ENCODE data around the gene TMEM89. TPM values are rescaled to one million over a fixed set of nuclear protein-coding genes. Genes with fewer than 3 reads are reported as not detected.

TMEM89 gene
- polyA plus RNA-seq, 3 donors, result 0.21 TPM; not detected in 2

- Histone ChIP-seq H3K9ac (ENCODE audit: insufficient read depth, low read length, poor library complexity, severe bottlenecking) (no peak overlapping the region), H3K4me1 (ENCODE audit: control insufficient read depth in 1 of 2, insufficient read depth in 2 of 2, low read length in 2 of 2) (peaks cover 6 to 14% of the 10 kb centered on the region in 2 donors), H2AFZ (ENCODE audit: insufficient read depth, low read depth, low read length, poor library complexity, severe bottlenecking) (no peak overlapping the region), H3K9me3 (replicated peaks in 1 of 2; ENCODE audit: control insufficient read depth in 1 of 2, insufficient read depth in 1 of 2, low read length in 2 of 2) (no peaks in the 10 kb centered on the region), H3K4me3 (replicated peaks in 1 of 3; ENCODE audit: low read depth in 2 of 3, low read length in 3 of 3) (no peak overlapping the region), H4K20me1 (ENCODE audit: insufficient read depth, low read length) (peaks cover 32% of the 10 kb centered on the region), H3K27ac (ENCODE audit: low read depth in 1 of 2, low read length in 2 of 2) (no peak overlapping the region), H3K79me2 (ENCODE audit: insufficient read depth, low read length) (no peaks in the 10 kb centered on the region), H3K4me2 (replicated peaks; ENCODE audit: extremely low read depth, low read length, poor library complexity, severe bottlenecking) (no peak overlapping the region), H3K27me3 (ENCODE audit: control insufficient read depth in 2 of 2, insufficient read depth in 2 of 2, low read length in 2 of 2) (peaks cover 6 to 30% of the 10 kb centered on the region in 2 donors), H3K36me3 (replicated peaks in 1 of 2; ENCODE audit: control insufficient read depth in 1 of 2, insufficient read depth in 2 of 2, low read length in 2 of 2) (peaks cover 37 to 41% of the 10 kb centered on the region in 2 donors)
- Mint-ChIP-seq H3K4me1 (peaks cover 12% of the 10 kb centered on the region), H3K36me3 (peaks cover 44 to 47% of the 10 kb centered on the region in 2 donors), H3K9me3 (peaks cover 0 to 6% (median 0%) of the 10 kb centered on the region in 7 donors), H3K4me3 (peak overlapping the region in 1 of 2 donors; percentile 83), H3K27me3 (ENCODE audit: low read depth in 3 of 3) (peaks cover 38 to 43% (median 38%) of the 10 kb centered on the region in 3 donors), H3K27ac (peak overlapping the region in 2 of 7 donors; percentile 51 to 57)
- TF ChIP-seq, protein P1, sequence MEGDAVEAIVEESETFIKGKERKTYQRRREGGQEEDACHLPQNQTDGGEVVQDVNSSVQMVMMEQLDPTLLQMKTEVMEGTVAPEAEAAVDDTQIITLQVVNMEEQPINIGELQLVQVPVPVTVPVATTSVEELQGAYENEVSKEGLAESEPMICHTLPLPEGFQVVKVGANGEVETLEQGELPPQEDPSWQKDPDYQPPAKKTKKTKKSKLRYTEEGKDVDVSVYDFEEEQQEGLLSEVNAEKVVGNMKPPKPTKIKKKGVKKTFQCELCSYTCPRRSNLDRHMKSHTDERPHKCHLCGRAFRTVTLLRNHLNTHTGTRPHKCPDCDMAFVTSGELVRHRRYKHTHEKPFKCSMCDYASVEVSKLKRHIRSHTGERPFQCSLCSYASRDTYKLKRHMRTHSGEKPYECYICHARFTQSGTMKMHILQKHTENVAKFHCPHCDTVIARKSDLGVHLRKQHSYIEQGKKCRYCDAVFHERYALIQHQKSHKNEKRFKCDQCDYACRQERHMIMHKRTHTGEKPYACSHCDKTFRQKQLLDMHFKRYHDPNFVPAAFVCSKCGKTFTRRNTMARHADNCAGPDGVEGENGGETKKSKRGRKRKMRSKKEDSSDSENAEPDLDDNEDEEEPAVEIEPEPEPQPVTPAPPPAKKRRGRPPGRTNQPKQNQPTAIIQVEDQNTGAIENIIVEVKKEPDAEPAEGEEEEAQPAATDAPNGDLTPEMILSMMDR (IDR thresholded peaks at IDR 0.05), result no peak
- intact Hi-C loops (cut with micrococcal nuclease), result no loop called here
- DNase-seq, result no peak
- WGBS (ENCODE audit: insufficient coverage), result 78% methylated on average over 4 of the region's 5 CpGs
Observed at GRCh38 chr3:48596157-48596556, 25.4 kb downstream of the TMEM89 start.

- no peaks in the 10 kb centered on the region for H3K9me3 ChIP-seq (replicated peaks in 1 of 2; ENCODE audit: control insufficient read depth in 1 of 2, insufficient read depth in 1 of 2, low read length in 2 of 2)
- peaks cover 6 to 14% of the 10 kb centered on the region in 2 donors for H3K4me1 ChIP-seq (ENCODE audit: control insufficient read depth in 1 of 2, insufficient read depth in 2 of 2, low read length in 2 of 2)
- H3K36me3 Mint-ChIP-seq, result peaks cover 39 to 41% of the 10 kb centered on the region in 2 donors
- DNase-seq, result peak; percentile 60 to 83 (median 73)
- no peak overlapping the region for H3K9ac ChIP-seq (ENCODE audit: insufficient read depth, low read length, poor library complexity, severe bottlenecking)
- no peak overlapping the region for H3K27ac ChIP-seq (ENCODE audit: low read depth in 1 of 2, low read length in 2 of 2)
- H3K4me3 Mint-ChIP-seq, result peak overlapping the region in 1 of 2 donors; percentile 83
- peaks cover 27% of the 10 kb centered on the region for H4K20me1 ChIP-seq (ENCODE audit: insufficient read depth, low read length)
- H3K4me3 ChIP-seq (replicated peaks in 1 of 3; ENCODE audit: low read depth in 2 of 3, low read length in 3 of 3), result no peak overlapping the region
- H3K27me3 Mint-ChIP-seq (ENCODE audit: low read depth in 3 of 3), result peaks cover 38 to 47% (median 43%) of the 10 kb centered on the region in 3 donors
- TF ChIP-seq, protein P1 (IDR thresholded peaks at IDR 0.05), result no peak
- intact Hi-C loops (cut with micrococcal nuclease), result no loop called here
- H3K4me2 ChIP-seq (replicated peaks; ENCODE audit: extremely low read depth, low read length, poor library complexity, severe bottlenecking), result no peak overlapping the region
- H3K9me3 Mint-ChIP-seq, result peaks cover 0 to 6% (median 0%) of the 10 kb centered on the region in 7 donors
- H3K4me1 Mint-ChIP-seq, result peaks cover 12% of the 10 kb centered on the region
- H3K27ac Mint-ChIP-seq, result peak overlapping the region in 2 of 7 donors; percentile 51 to 57
- H3K79me2 ChIP-seq (ENCODE audit: insufficient read depth, low read length), result no peaks in the 10 kb centered on the region
- no peak overlapping the region for H2AFZ ChIP-seq (ENCODE audit: insufficient read depth, low read depth, low read length, poor library complexity, severe bottlenecking)
- H3K36me3 ChIP-seq (replicated peaks in 1 of 2; ENCODE audit: control insufficient read depth in 1 of 2, insufficient read depth in 2 of 2, low read length in 2 of 2), result peaks cover 31 to 35% of the 10 kb centered on the region in 2 donors
- peaks cover 6 to 30% of the 10 kb centered on the region in 2 donors for H3K27me3 ChIP-seq (ENCODE audit: control insufficient read depth in 2 of 2, insufficient read depth in 2 of 2, low read length in 2 of 2)
- WGBS (ENCODE audit: insufficient coverage), result 66% methylated on average over 3 of the region's 10 CpGs
Observed at GRCh38 chr3:48595526-48596121, 25.9 kb downstream of the TMEM89 start.

Measured in CD14-positive monocyte (primary cell).